Neuron (in vitro differentiated cells): Measurements from ENCODE around the gene RNF128.
"Not testable (repeated sequence)": the region's sequence is repeated elsewhere in the genome, so short reads cannot be mapped to it uniquely, and the experiment has no call there.

Experiments
- H2AFZ ChIP-seq: one replicate; pipeline ENCODE4 v1.6.1; 2013; ENCODE audit warnings: low read depth, mild to moderate bottlenecking, inconsistent platforms, low read length, moderate library complexity
- H3K27me3 ChIP-seq: one replicate; pipeline ENCODE4 v1.6.1; 2013; ENCODE audit warnings: low read length; ENCODE audit not compliant: insufficient read depth
- H3K36me3 ChIP-seq: one replicate; pipeline ENCODE4 v1.6.1; 2013; ENCODE audit warnings: low read length; ENCODE audit not compliant: insufficient read depth
- H3K4me1 ChIP-seq: one replicate; pipeline ENCODE4 v1.6.1; 2013; ENCODE audit warnings: low read length; ENCODE audit not compliant: insufficient read depth
- H3K4me3 ChIP-seq: 2 replicates; pipeline ENCODE4 v1.5.1; 2013; ENCODE audit warnings: mild to moderate bottlenecking, low read length, moderate library complexity
- H3K9me3 ChIP-seq: one replicate; pipeline ENCODE4 v1.6.1; 2013; ENCODE audit warnings: low read length

Gene RNF128

DNA sequence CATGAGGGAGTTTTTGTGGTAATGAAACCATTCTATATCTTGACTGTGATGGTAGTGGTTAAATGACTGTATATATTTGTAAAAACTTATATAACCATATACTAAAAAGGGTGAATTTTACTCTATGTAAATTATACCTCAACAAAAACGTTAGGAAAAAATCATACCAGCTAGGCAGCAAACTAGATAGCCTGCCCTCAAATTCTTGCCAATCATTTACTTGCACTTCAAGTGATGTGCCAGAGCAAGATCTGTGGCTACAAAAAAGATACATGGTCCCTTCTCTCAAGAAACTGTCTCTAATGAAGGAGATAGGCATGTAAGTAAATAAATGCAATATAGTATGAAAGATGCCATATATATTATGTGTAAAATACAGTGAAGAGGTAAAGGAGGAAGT, 10.0 kb upstream of the RNF128 start:
- no peak overlapping the region for H3K4me3 ChIP-seq
- H2AFZ ChIP-seq, result no peak overlapping the region
- peaks cover 3% of the 10 kb centered on the region for H3K27me3 ChIP-seq
- no peaks in the 10 kb centered on the region for H3K9me3 ChIP-seq
- H3K4me1 ChIP-seq, result no peaks in the 10 kb centered on the region
- no peaks in the 10 kb centered on the region for H3K36me3 ChIP-seq

- H2AFZ ChIP-seq, result no peak overlapping the region
- H3K4me3 ChIP-seq, result no peak overlapping the region
- no peaks in the 10 kb centered on the region for H3K9me3 ChIP-seq
- H3K27me3 ChIP-seq, result peaks cover 3% of the 10 kb centered on the region
- no peaks in the 10 kb centered on the region for H3K4me1 ChIP-seq
- no peaks in the 10 kb centered on the region for H3K36me3 ChIP-seq
Observed at GRCh38 chrX:106718709-106719108, 7.8 kb upstream of the RNF128 start.

GRCh38 chrX:106725931-106726330, 570 bp upstream of the RNF128 start:
- Histone ChIP-seq H2AFZ (peak overlapping the region; percentile 53), H3K27me3 (peaks cover 59% of the 10 kb centered on the region), H3K4me1 (peaks cover 7% of the 10 kb centered on the region), H3K4me3 (peak overlapping the region; percentile 42), H3K9me3 (no peaks in the 10 kb centered on the region), H3K36me3 (no peaks in the 10 kb centered on the region)

DNA sequence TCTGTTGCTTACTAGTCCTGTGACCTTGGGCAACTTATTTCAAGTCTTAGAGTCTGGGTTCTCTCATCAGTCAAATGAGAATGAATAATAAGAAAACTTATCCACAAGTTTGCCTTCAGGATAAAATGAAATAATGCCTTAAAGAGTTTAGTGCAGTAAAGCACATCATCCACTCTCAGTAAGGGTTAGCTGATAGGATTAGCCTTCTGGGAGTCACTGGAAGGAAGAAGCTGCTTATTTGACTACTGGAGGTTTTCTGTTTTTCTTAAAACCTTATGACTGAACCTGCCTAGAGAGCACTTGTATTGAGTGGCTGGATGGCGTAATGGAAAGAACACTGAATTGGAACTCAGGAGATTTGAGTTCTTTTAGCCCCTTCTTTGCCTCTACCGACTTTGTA, 1.8 kb downstream of the RNF128 start:
- Histone ChIP-seq H3K4me3 (no peak overlapping the region), H3K27me3 (peaks cover 62% of the 10 kb centered on the region), H3K4me1 (peaks cover 7% of the 10 kb centered on the region), H3K36me3 (no peaks in the 10 kb centered on the region), H2AFZ (no peak overlapping the region), H3K9me3 (no peaks in the 10 kb centered on the region)

DNA sequence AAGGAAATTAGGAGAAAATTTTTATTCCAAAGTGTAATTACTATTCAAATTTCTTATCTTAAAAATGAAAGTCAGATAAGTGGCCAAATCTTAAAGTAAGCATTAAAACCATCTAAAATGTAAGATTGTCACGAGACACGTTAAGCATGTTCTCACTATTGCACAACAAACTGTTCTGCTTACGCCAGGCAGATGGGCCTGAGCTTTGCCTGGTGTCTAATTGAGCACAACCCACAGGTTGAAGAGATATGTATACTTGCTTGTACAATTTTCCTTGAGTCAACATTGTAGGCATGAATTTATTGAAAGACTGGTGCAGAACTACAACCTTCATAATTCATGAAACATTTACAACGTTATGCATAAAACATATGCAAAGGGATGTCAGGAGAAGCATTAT, 3.9 kb downstream of the RNF128 start:
- Histone ChIP-seq H3K27me3 (peaks cover 50% of the 10 kb centered on the region), H3K9me3 (no peaks in the 10 kb centered on the region), H3K36me3 (no peaks in the 10 kb centered on the region), H2AFZ (no peak overlapping the region), H3K4me3 (no peak overlapping the region), H3K4me1 (peaks cover 7% of the 10 kb centered on the region)

DNA sequence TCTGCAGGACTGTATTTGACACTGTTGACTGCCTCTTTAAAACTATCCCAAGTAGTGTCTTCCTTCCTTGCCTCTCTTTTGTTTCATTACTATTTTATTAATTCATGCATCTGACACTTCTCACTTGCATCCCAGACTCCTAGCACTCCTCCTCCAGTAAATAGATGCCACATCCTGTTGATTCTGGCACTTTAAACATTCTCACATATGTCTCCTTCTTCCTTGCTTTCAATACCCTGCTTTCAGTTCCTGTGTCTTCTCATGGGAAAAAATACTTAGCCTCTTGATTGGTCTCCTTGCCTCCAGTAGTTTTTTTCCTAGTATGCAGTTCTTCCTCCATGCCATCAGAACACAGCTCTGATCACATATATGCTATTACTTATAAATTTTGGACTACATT, 5.1 kb downstream of the RNF128 start:
- peaks cover 39% of the 10 kb centered on the region for H3K27me3 ChIP-seq
- H2AFZ ChIP-seq, result no peak overlapping the region
- H3K36me3 ChIP-seq, result no peaks in the 10 kb centered on the region

DNA sequence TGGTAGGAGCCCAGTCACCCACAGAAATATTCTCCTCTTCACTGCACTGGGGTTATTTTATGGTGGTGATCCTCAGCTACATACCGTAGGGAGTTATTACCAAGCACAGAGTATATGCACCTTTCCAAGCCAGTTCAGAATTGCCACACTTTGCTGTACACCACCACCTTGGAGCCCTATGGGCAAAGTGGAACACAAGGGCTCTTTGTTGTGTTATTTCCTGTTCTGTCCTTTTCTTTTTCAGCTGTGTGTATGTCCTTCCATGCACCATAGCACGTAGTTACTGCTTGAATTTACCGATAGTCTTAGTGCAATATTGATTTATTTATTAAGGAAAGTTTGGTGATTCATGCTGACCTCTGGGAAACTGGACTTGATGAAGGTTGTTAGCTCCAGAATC, 8.3 kb downstream of the RNF128 start:
- H3K4me3 ChIP-seq, result no peak overlapping the region
- H3K9me3 ChIP-seq, result no peaks in the 10 kb centered on the region
- H3K27me3 ChIP-seq, result peaks cover 15% of the 10 kb centered on the region
- H3K36me3 ChIP-seq, result no peaks in the 10 kb centered on the region
- H2AFZ ChIP-seq, result no peak overlapping the region
- H3K4me1 ChIP-seq, result no peaks in the 10 kb centered on the region

More for the DNA sequence above, 5.1 kb downstream of the RNF128 start:
- Histone ChIP-seq H3K9me3 (no peaks in the 10 kb centered on the region), H3K4me1 (peaks cover 3% of the 10 kb centered on the region), H3K4me3 (no peak overlapping the region)

DNA sequence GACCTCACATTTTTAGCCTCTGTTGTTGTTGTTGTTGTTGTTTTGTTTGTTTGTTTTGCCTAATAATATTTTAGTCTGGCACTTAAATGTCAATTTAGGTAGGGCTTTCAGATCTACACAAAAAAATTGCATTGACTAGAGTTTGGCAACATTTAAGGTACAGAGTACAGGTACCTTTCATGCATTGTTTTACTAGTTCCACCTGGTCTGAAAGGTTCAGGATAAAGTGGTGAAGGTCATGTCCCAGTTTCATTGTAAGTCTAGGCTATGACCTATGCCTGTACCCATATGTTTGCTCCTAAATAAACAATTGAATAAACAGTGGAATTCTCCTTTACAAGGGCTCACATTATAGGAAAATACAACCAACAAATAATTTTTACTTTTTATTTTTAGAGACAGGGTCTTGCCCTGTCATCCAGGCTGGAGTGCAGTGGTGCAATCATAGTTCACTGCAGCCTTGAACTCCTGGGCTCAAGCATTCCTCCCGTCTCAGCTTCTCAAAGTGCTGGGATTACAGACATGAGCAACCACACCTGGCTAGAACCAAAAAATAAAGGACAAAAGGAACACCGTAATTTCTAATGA, 13.8 kb downstream of the RNF128 start:
- H3K36me3 ChIP-seq, result no peaks in the 10 kb centered on the region
- no peak overlapping the region for H3K4me3 ChIP-seq
- no peaks in the 10 kb centered on the region for H3K4me1 ChIP-seq
- H3K27me3 ChIP-seq, result no peaks in the 10 kb centered on the region
- no peak overlapping the region for H2AFZ ChIP-seq
- no peaks in the 10 kb centered on the region for H3K9me3 ChIP-seq

- no peaks in the 10 kb centered on the region for H3K4me1 ChIP-seq
Observed at GRCh38 chrX:106742193-106742592, 15.7 kb downstream of the RNF128 start.

GRCh38 chrX:106742805-106743204, 16.3 kb downstream of the RNF128 start:
- H3K27me3 ChIP-seq, result no peaks in the 10 kb centered on the region
- no peaks in the 10 kb centered on the region for H3K9me3 ChIP-seq
- H2AFZ ChIP-seq, result no peak overlapping the region
- no peaks in the 10 kb centered on the region for H3K36me3 ChIP-seq
- H3K4me1 ChIP-seq, result no peaks in the 10 kb centered on the region
- no peak overlapping the region for H3K4me3 ChIP-seq

More at GRCh38 chrX:106742193-106742592, 15.7 kb downstream of the RNF128 start:
- Histone ChIP-seq H3K36me3 (no peaks in the 10 kb centered on the region), H3K27me3 (no peaks in the 10 kb centered on the region), H3K9me3 (no peaks in the 10 kb centered on the region), H2AFZ (no peak overlapping the region), H3K4me3 (no peak overlapping the region)

DNA sequence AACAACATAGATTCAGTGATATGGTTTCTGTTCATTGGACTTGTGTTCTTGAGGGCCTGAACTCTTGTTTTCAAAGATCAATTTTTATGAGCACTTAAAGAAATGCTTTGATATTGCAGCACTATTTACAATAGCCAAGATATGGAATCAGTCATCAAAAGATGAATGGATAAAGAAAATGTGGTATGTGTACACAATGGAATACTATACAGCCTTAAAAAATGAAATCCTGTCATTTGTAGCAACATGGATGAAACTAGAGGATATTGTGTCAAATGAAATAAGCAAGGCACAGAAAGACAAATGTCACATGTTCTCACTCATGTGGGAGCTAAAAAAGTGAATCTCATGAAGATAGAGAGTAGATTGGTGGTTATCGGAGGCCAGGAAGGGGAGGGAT, 21.9 kb downstream of the RNF128 start:
- H3K27me3 ChIP-seq, result no peaks in the 10 kb centered on the region
- no peaks in the 10 kb centered on the region for H3K36me3 ChIP-seq
- H2AFZ ChIP-seq, result no peak overlapping the region
- peaks cover 2% of the 10 kb centered on the region for H3K9me3 ChIP-seq
- H3K4me1 ChIP-seq, result no peaks in the 10 kb centered on the region
- H3K4me3 ChIP-seq, result no peak overlapping the region

GRCh38 chrX:106751407-106751806, 24.9 kb downstream of the RNF128 start:
- Histone ChIP-seq H3K4me3 (no peak overlapping the region), H3K27me3 (no peaks in the 10 kb centered on the region), H3K4me1 (no peaks in the 10 kb centered on the region), H3K36me3 (no peaks in the 10 kb centered on the region), H3K9me3 (peaks cover 2% of the 10 kb centered on the region), H2AFZ (no peak overlapping the region)

DNA sequence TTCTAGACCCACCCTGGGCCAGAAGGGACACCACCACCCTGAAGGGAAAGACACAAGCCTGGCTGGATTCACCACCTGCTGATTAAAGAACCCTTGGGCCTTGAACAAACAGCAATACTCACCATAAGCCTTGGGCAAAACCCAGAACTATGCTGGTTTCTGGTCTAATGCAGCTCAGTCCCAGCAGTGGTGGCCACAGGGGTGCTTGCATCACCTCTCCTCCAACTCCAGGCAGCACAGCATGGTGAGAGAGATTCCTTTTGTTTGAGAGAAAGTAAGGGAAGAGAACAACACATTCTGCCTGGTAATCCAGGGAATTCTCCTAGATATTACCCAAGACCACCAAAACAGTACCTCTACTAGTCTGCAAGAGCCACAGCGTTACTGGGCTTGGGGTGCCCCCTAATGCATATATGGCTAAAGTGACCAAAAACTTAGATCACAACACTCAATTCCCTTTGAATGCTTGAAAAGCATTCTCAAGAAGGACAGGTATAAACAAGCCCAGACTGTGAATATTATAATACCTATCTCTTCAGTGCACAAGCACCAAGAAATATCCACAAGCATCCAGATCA, 25.7 kb downstream of the RNF128 start:
- Histone ChIP-seq H3K4me1 (no peaks in the 10 kb centered on the region), H2AFZ (no peak overlapping the region), H3K4me3 (no peak overlapping the region), H3K9me3 (peaks cover 2% of the 10 kb centered on the region), H3K27me3 (no peaks in the 10 kb centered on the region), H3K36me3 (no peaks in the 10 kb centered on the region)

GRCh38 chrX:106769288-106769687, 42.8 kb downstream of the RNF128 start:
- not testable (repeated sequence) for H2AFZ ChIP-seq, H3K4me3 ChIP-seq, H3K4me1 ChIP-seq, H3K9me3 ChIP-seq, H3K36me3 ChIP-seq, H3K27me3 ChIP-seq
